Uterus (tissue), 2 donors: ENCODE data around the gene ZNF20.

Source experiments
- CTCF ChIP-seq, 4 experiments: fragments of 200-600 bp in 2 of 4; fragments of 450-650 bp in 2 of 4; sonication (generic) in 2 of 4; IDR thresholded peaks; one replicate each; pipeline ENCODE4 v1.5.1; 2016 to 2019; ENCODE audit warnings: antibody characterized with exemption in 4 of 4, mild to moderate bottlenecking in 2 of 4, moderate library complexity in 1 of 4
- POLR2A ChIP-seq, 2 donors: fragments of 450-650 bp; IDR thresholded peaks; one replicate each; pipeline ENCODE4 v1.6.1; 2016; ENCODE audit warnings: antibody characterized with exemption in 2 of 2, mild to moderate bottlenecking in 1 of 2, moderate library complexity in 1 of 2

GRCh38 chr19:12145348-12145747 lies 5.2 kb upstream of the ZNF20 start:
- TF ChIP-seq CTCF (IDR thresholded peaks at IDR 0.05) (no peak), POLR2A (IDR thresholded peaks at IDR 0.05) (no peak)
